IMR-90 (cell line): Measurements from ENCODE around the gene INTS3. TPM values are rescaled to one million over a fixed set of nuclear protein-coding genes. Genes with fewer than 3 reads are reported as not detected.

Source experiments
- ATAC-seq: fragments of 200-7000 bp; cut with Tn5 transposase; 2 replicates; pipeline ENCODE4 v1.9.1; 2020; ENCODE audit warnings: low read depth, mild to moderate bottlenecking, moderate library complexity
- BruUV-seq: library from RNA; stranded (reverse); fragments of 400-500 nt; replicated peaks from 2 replicates; lab custom pipeline; 2021; lab: Mats Ljungman, UMichigan
- CTCF ChIA-PET: fragments of 300-600 bp; formaldehyde crosslinking; extraction: SDS; loops from one replicate; lab custom pipeline; 2021; ENCODE audit warnings: antibody characterized with exemption; lab: Yijun Ruan, JAX
- POLR2A ChIA-PET: fragments of 300-600 bp; sonication (Branson Sonifier 250); formaldehyde crosslinking; loops from one replicate; lab custom pipeline; 2022; ENCODE audit warnings: antibody characterized with exemption; ENCODE audit not compliant: unreplicated experiment; lab: Charles Lee
- DNase-seq: peaks from one replicate; pipeline ENCODE4 v3.0.0; 2013
- H2AFZ ChIP-seq: replicated peaks from 2 replicates; pipeline ENCODE3; 2013; ENCODE audit warnings: low read length, mild to moderate bottlenecking; ENCODE audit not compliant: poor library complexity
- H2AK5ac ChIP-seq: 2 replicates; pipeline ENCODE4 v1.6.1; 2013; ENCODE audit warnings: low read depth, low read length, inconsistent platforms
- H2AK9ac ChIP-seq: replicated peaks from 2 replicates; pipeline ENCODE3; 2013; ENCODE audit warnings: mild to moderate bottlenecking, low read depth, low read length, moderate library complexity; ENCODE audit not compliant: poor library complexity
- H2BK120ac ChIP-seq: 2 replicates; pipeline ENCODE4 v1.6.1; 2013; ENCODE audit warnings: low read depth, low read length, inconsistent platforms
- H2BK15ac ChIP-seq: 3 replicates; pipeline ENCODE4 v1.6.1; 2013; ENCODE audit warnings: low read depth, low read length, inconsistent platforms
- H2BK20ac ChIP-seq: 2 replicates; pipeline ENCODE4 v1.6.1; 2013; ENCODE audit warnings: low read depth, mild to moderate bottlenecking, inconsistent platforms, low read length, moderate library complexity
- H2BK5ac ChIP-seq: 2 replicates; pipeline ENCODE4 v1.6.1; 2013; ENCODE audit warnings: mild to moderate bottlenecking, low read depth, low read length, inconsistent platforms; ENCODE audit not compliant: poor library complexity, severe bottlenecking
- H3K14ac ChIP-seq: replicated peaks from 2 replicates; pipeline ENCODE4 v1.6.1; 2013; ENCODE audit warnings: low read depth, low read length, inconsistent platforms
- H3K18ac ChIP-seq: 2 replicates; pipeline ENCODE4 v1.6.1; 2013; ENCODE audit warnings: low read depth, low read length, control low read depth
- H3K23ac ChIP-seq: 2 replicates; pipeline ENCODE4 v1.6.1; 2013; ENCODE audit warnings: low read depth, low read length, inconsistent platforms
- H3K27ac ChIP-seq: 2 replicates; pipeline ENCODE4 v1.5.1; 2013; ENCODE audit warnings: mild to moderate bottlenecking, control low read depth, low read length; ENCODE audit not compliant: insufficient read depth
- H3K27me3 ChIP-seq: 2 replicates; pipeline ENCODE4 v1.6.1; 2013; ENCODE audit warnings: low read length; ENCODE audit not compliant: control insufficient read depth, insufficient read depth
- H3K36me3 ChIP-seq: 2 replicates; pipeline ENCODE4 v1.6.1; 2013; ENCODE audit warnings: low read length, mixed read lengths; ENCODE audit not compliant: control insufficient read depth, insufficient read depth
- H3K4ac ChIP-seq: 2 replicates; pipeline ENCODE4 v1.6.1; 2013; ENCODE audit warnings: low read depth, low read length, inconsistent platforms
- H3K4me1 ChIP-seq: 2 replicates; pipeline ENCODE4 v1.6.1; 2013; ENCODE audit warnings: low read length, mixed read lengths; ENCODE audit not compliant: control insufficient read depth, insufficient read depth
- H3K4me2 ChIP-seq: 2 replicates; pipeline ENCODE4 v1.6.1; 2013; ENCODE audit warnings: low read depth, mild to moderate bottlenecking, control low read depth, low read length, moderate library complexity
- H3K4me3 ChIP-seq: 2 replicates; pipeline ENCODE4 v1.5.1; 2013; ENCODE audit warnings: low read depth, mild to moderate bottlenecking, control low read depth, low read length, moderate library complexity; ENCODE audit not compliant: insufficient read depth
- H3K56ac ChIP-seq: 2 replicates; pipeline ENCODE4 v1.6.1; 2013; ENCODE audit warnings: low read length, inconsistent platforms; ENCODE audit not compliant: insufficient read depth; ENCODE audit errors: extremely low read depth
- H3K79me1 ChIP-seq, 2 experiments: 2 replicates each; pipeline ENCODE4 v1.6.1; 2013; ENCODE audit warnings: low read length in 2 of 2, inconsistent platforms in 1 of 2, low read depth in 1 of 2
- H3K9ac ChIP-seq: 2 replicates; pipeline ENCODE4 v1.6.1; 2013; ENCODE audit warnings: low read depth, low read length, control low read depth
- H3K9me1 ChIP-seq: 2 replicates; pipeline ENCODE4 v1.6.1; 2013; ENCODE audit warnings: low read length, inconsistent platforms; ENCODE audit not compliant: insufficient read depth
- H3K9me3 ChIP-seq: 2 replicates; pipeline ENCODE4 v1.6.1; 2013; ENCODE audit warnings: low read length; ENCODE audit not compliant: control insufficient read depth, insufficient read depth
- H4K20me1 ChIP-seq: 2 replicates; pipeline ENCODE4 v1.6.1; 2013; ENCODE audit warnings: low read length, inconsistent platforms; ENCODE audit not compliant: insufficient read depth
- H4K5ac ChIP-seq: 2 replicates; pipeline ENCODE4 v1.6.1; 2013; ENCODE audit warnings: mild to moderate bottlenecking, low read depth, low read length, control low read depth
- H4K8ac ChIP-seq, 2 experiments: 2 replicates each; pipeline ENCODE4 v1.6.1; 2013; ENCODE audit warnings: low read depth in 2 of 2, low read length in 2 of 2, control low read depth in 1 of 2, inconsistent platforms in 1 of 2
- H4K91ac ChIP-seq: 2 replicates; pipeline ENCODE4 v1.6.1; 2013; ENCODE audit warnings: low read depth, low read length, inconsistent platforms; ENCODE audit not compliant: insufficient read depth
- ELK1 ChIP-seq: fragments of 150-350 bp; IDR thresholded peaks from 2 replicates; pipeline ENCODE4 v1.6.1; 2016; ENCODE audit warnings: low read depth, mild to moderate bottlenecking, low read length, moderate library complexity, borderline replicate concordance
- FOS ChIP-seq: fragments of 150-350 bp; IDR thresholded peaks from 2 replicates; pipeline ENCODE4 v1.6.1; 2016; ENCODE audit warnings: low read depth, low read length
- MAFK ChIP-seq: IDR thresholded peaks from 2 replicates; pipeline ENCODE4 v1.6.1; 2012; ENCODE audit warnings: low read depth, low read length, improper control_type of control experiment
- RCOR1 ChIP-seq: IDR thresholded peaks from 2 replicates; pipeline ENCODE4 v1.6.1; 2012; ENCODE audit warnings: mild to moderate bottlenecking, low read length, improper control_type of control experiment; ENCODE audit not compliant: insufficient replicate concordance
- WGBS, 2 experiments: methylation state at CpG; one replicate each; pipeline versions ENCODE4 v1.1.5 to v1.1.7; 2013; ENCODE audit warnings: missing lambda C conversion rate in 2 of 2; ENCODE audit not compliant: insufficient read length in 1 of 2; ENCODE audit errors: extremely low coverage in 2 of 2; 5-methylcytosine and 5-hydroxymethylcytosine counted together
- dilution Hi-C: fragments of 300-500 bp; cut with HindIII; formaldehyde crosslinking; loops from one replicate; pipeline ENCODE4 v1.14.3; 2018; ENCODE audit warnings: low sequenced_read_pairs; ENCODE audit not compliant: unreplicated experiment
- in situ Hi-C: fragments of 300-500 bp; cut with MboI; formaldehyde crosslinking; loops from 3 replicates; pipeline ENCODE4 v1.14.3; 2019; ENCODE audit warnings: low sequenced_read_pairs, inconsistent platforms, mixed read lengths
- intact Hi-C: fragments of 100-400 bp; cut with micrococcal nuclease; formaldehyde crosslinking; loops from 2 replicates; pipeline ENCODE4 v1.10.0; 2022
- polyA plus RNA-seq, 3 experiments: library from polyadenylated mRNA; depleted of rRNA; stranded (reverse); fragments of >200 nt; gene quantifications; 2 replicates each; pipeline ENCODE4 v1.2.3, GENCODE V29; 2012; ENCODE audit warnings: low replicate concordance in 1 of 3
- total RNA-seq: library from RNA; depleted of rRNA; stranded (reverse); fragments of >200 nt; gene quantifications from 2 replicates; pipeline ENCODE4 v1.2.3, GENCODE V29; 2012

The INTS3 gene
- total and polyA plus RNA-seq, 2 of the 4 experiments (the other 2 are of a cell fraction): 33.5 to 59.4 TPM

- H3K27me3 ChIP-seq: peaks cover 41% of the 10 kb centered on the region
- H4K91ac ChIP-seq: no peak overlapping the region
- H3K27ac ChIP-seq: no peak overlapping the region
- H2BK15ac ChIP-seq: no peak overlapping the region
- no peaks in the 10 kb centered on the region for H3K9me1 ChIP-seq
- no peak overlapping the region for H3K14ac ChIP-seq
- H3K18ac ChIP-seq: no peak overlapping the region
- H3K56ac ChIP-seq: no peak overlapping the region
- H3K9me3 ChIP-seq: no peaks in the 10 kb centered on the region
- H2BK5ac ChIP-seq: no peak overlapping the region
- TF ChIP-seq FOS (no peak), ELK1 (no peak), MAFK (no peak), RCOR1 (no peak)
- H3K9ac ChIP-seq: no peak overlapping the region
- no peak overlapping the region for H2AK5ac ChIP-seq
- H2BK120ac ChIP-seq: no peak overlapping the region
- no peaks in the 10 kb centered on the region for H3K4me1 ChIP-seq
- no peak overlapping the region for H3K23ac ChIP-seq
- H3K79me1 ChIP-seq: no peaks in the 10 kb centered on the region
- H2BK20ac ChIP-seq: no peak overlapping the region
- ChIA-PET CTCF (no interaction called here), POLR2A (no interaction called here)
- BruUV-seq: no TSS peak
- no peak overlapping the region for H2AFZ ChIP-seq
- 67% methylated on average over 1 of the region's 16 CpGs; no CpG with 5 or more reads in 1 of the 2 experiments for WGBS, 2 experiments
- H4K20me1 ChIP-seq: no peaks in the 10 kb centered on the region; the same call in 1 of the 2 replicates
- H3K4ac ChIP-seq: no peak overlapping the region
- dilution Hi-C loops (no loop called here), intact Hi-C loops (no loop called here), in situ Hi-C loops (no loop called here)
- no peak overlapping the region for H3K4me3 ChIP-seq
- no peak overlapping the region for H4K8ac ChIP-seq
- H3K4me2 ChIP-seq: no peak overlapping the region
- no peak overlapping the region for H2AK9ac ChIP-seq
- no peak for DNase-seq
- H4K5ac ChIP-seq: no peak overlapping the region
- H3K36me3 ChIP-seq: no peaks in the 10 kb centered on the region
- no peak for ATAC-seq
Observed at GRCh38 chr1:153687346-153688125, 40.3 kb upstream of the INTS3 start.
